HepG2 (cell line): ENCODE measurements around the gene FAM83C. TPM values are rescaled to one million over a fixed set of nuclear protein-coding genes. Genes with fewer than 3 reads are reported as not detected.
A peak's percentile ranks its signal among the peaks of the same experiment; 100 is the strongest.

Experiments
- CHCHD3 ChIP-seq: sonication (generic); formaldehyde crosslinking; IDR thresholded peaks from 2 replicates; pipeline ENCODE4 v1.8.0; 2022; ENCODE audit warnings: mild to moderate bottlenecking, missing genetic modification reagents, moderate library complexity
- NRL ChIP-seq: sonication (generic); formaldehyde crosslinking; IDR thresholded peaks from 2 replicates; pipeline ENCODE4 v1.5.0; 2020; ENCODE audit warnings: missing genetic modification reagents, mild to moderate bottlenecking, moderate library complexity, borderline replicate concordance
- SATB2 ChIP-seq: sonication (generic); formaldehyde crosslinking; IDR thresholded peaks from 2 replicates; pipeline ENCODE4 v1.5.0; 2020; ENCODE audit warnings: missing genetic modification reagents
- SETDB1 ChIP-seq: sonication (generic); formaldehyde crosslinking; IDR thresholded peaks from 2 replicates; pipeline ENCODE4 v1.5.1; 2020; ENCODE audit warnings: missing genetic modification reagents, mild to moderate bottlenecking, borderline replicate concordance
- ZBTB7B ChIP-seq: sonication (generic); formaldehyde crosslinking; IDR thresholded peaks from 2 replicates; pipeline ENCODE4 v1.4.0; 2020; ENCODE audit warnings: missing genetic modification reagents
- ZIK1 ChIP-seq: sonication (generic); formaldehyde crosslinking; IDR thresholded peaks from 2 replicates; pipeline ENCODE4 v1.5.0; 2020; ENCODE audit warnings: mild to moderate bottlenecking, low read depth, missing genetic modification reagents, borderline replicate concordance
- ZMYM4 ChIP-seq: sonication (generic); formaldehyde crosslinking; IDR thresholded peaks from 2 replicates; pipeline ENCODE4 v1.8.1; 2023; ENCODE audit warnings: mild to moderate bottlenecking, missing genetic modification reagents
- ZNF10 ChIP-seq: sonication (generic); formaldehyde crosslinking; IDR thresholded peaks from 2 replicates; pipeline ENCODE4 v1.4.0; 2020; ENCODE audit warnings: mild to moderate bottlenecking, low read depth, missing genetic modification reagents, borderline replicate concordance
- ZNF296 ChIP-seq: sonication (generic); formaldehyde crosslinking; conservative IDR thresholded peaks from 2 replicates; pipeline ENCODE4 v1.5.0; 2020; ENCODE audit warnings: mild to moderate bottlenecking, missing genetic modification reagents
- ZNF546 ChIP-seq: sonication (generic); formaldehyde crosslinking; conservative IDR thresholded peaks from 2 replicates; pipeline ENCODE4 v1.8.1; 2023; ENCODE audit warnings: mild to moderate bottlenecking, missing genetic modification reagents
- ZNF598 ChIP-seq: sonication (generic); formaldehyde crosslinking; IDR thresholded peaks from 2 replicates; pipeline ENCODE4 v1.5.1; 2020; ENCODE audit warnings: mild to moderate bottlenecking, missing genetic modification reagents, borderline replicate concordance
- ZNF850 ChIP-seq: sonication (generic); formaldehyde crosslinking; conservative IDR thresholded peaks from 2 replicates; pipeline ENCODE4 v1.9.0; 2021; ENCODE audit warnings: mild to moderate bottlenecking, missing genetic modification reagents
- polyA plus RNA-seq, 8 experiments: library from polyadenylated mRNA; depleted of rRNA in 3 of 8; stranded (reverse) in 7 of 8; unstranded in 1 of 8; fragments of >200 nt; fragmentation: Illumina TruSeq in 4 of 8; extraction: Trizol in 4 of 8; gene quantifications; 2 replicates each; pipeline versions ENCODE4 v1.2.1 to v1.2.3, GENCODE V29; 2011 to 2016; ENCODE audit warnings: low read depth in 4 of 8, missing spikeins in 1 of 8, mixed read lengths in 1 of 8; ENCODE audit not compliant: insufficient read depth in 1 of 8
- total RNA-seq, 5 experiments: library from RNA; depleted of rRNA; stranded (reverse); fragments of >200 nt; fragmentation: Illumina TruSeq; extraction: Trizol; gene quantifications; 2 replicates each; pipeline ENCODE4 v1.2.3, GENCODE V29; 2016; ENCODE audit warnings: low read depth in 1 of 5
- TF ChIP-seq, protein P1 (sequence below): sonication (generic); formaldehyde crosslinking; conservative IDR thresholded peaks from 2 replicates; pipeline ENCODE4 v1.8.0; 2022; ENCODE audit warnings: mild to moderate bottlenecking, moderate library complexity, missing genetic modification reagents
- TF ChIP-seq, protein P2 (sequence below): sonication (generic); formaldehyde crosslinking; IDR thresholded peaks from 2 replicates; pipeline ENCODE4 v1.5.1; 2020; ENCODE audit warnings: missing genetic modification reagents, mild to moderate bottlenecking, borderline replicate concordance
- TF ChIP-seq, protein P3 (sequence below): sonication (generic); formaldehyde crosslinking; IDR thresholded peaks from 2 replicates; pipeline ENCODE4 v1.8.1; 2023; ENCODE audit warnings: mild to moderate bottlenecking, moderate library complexity, missing genetic modification reagents
- TF ChIP-seq, protein P4 (sequence below): sonication (generic); formaldehyde crosslinking; IDR thresholded peaks from 2 replicates; pipeline ENCODE4 v1.4.0; 2020; ENCODE audit warnings: missing genetic modification reagents
- TF ChIP-seq, protein P5 (sequence below): sonication (generic); formaldehyde crosslinking; conservative IDR thresholded peaks from 2 replicates; pipeline ENCODE4 v1.4.0; 2020; ENCODE audit warnings: missing genetic modification reagents
- TF ChIP-seq, protein P6 (sequence below): IDR thresholded peaks from 2 replicates; pipeline ENCODE4 v1.6.1; 2016; ENCODE audit warnings: low read depth

Gene FAM83C
- total and polyA plus RNA-seq, 2 of the 13 experiments (the other 11 are each of a cell fraction or from before 2014, with no cell fraction given), result 0.04 TPM; not detected in 1

DNA sequence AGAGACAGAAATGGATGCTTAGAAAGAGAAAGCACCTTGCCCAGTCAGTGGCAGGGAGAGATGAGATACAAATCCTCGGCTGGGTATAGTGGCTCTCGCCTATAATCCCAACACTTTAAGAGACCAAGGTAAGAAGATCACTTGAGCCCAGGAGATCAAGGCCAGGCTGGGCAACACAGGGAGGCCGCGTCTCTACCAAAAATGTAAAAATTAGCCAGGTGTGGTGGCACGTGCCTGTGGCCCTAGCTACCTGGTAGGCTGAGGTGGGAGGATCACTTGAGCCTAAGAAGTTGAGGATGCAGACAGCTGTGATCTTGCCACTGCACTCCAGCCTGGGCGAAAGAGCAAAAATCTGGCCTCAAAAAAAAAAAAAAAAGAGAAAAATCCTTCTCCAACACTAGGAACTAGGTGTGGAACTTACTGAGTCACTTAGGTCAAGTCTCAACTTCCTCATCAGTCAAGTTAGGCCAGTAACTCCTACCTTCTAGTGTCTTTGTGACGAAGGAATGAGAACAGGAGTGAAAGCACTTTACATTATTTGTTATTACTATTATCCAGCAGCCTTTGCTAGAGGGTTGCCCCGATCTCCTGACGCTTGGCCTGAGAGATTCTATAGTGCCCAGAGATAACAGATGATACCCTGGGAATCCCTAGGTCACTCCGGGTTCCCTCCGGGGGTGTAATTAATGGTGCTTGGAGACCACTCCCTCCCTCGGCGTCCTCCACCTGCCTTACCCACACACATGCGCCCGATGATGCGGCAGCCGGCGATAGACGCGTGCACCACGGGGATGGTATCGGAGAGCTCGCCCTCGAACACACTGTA lies 8.6 kb downstream of the FAM83C start (continued):
- TF ChIP-seq, protein P1, sequence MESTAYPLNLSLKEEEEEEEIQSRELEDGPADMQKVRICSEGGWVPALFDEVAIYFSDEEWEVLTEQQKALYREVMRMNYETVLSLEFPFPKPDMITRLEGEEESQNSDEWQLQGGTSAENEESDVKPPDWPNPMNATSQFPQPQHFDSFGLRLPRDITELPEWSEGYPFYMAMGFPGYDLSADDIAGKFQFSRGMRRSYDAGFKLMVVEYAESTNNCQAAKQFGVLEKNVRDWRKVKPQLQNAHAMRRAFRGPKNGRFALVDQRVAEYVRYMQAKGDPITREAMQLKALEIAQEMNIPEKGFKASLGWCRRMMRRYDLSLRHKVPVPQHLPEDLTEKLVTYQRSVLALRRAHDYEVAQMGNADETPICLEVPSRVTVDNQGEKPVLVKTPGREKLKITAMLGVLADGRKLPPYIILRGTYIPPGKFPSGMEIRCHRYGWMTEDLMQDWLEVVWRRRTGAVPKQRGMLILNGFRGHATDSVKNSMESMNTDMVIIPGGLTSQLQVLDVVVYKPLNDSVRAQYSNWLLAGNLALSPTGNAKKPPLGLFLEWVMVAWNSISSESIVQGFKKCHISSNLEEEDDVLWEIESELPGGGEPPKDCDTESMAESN, result no peak
- TF ChIP-seq ZMYM4 (no peak), ZNF10 (CRISPR knock-in tag) (no peak), CHCHD3 (CRISPR knock-in tag) (no peak), SATB2 (no peak), ZBTB7B (no peak), ZIK1 (CRISPR knock-in tag) (peak; percentile 40; the same call in 1 of the 2 replicates), ZNF598 (no peak), ZNF296 (CRISPR knock-in tag) (peak; percentile 92; the same call in 1 of the 2 replicates), SETDB1 (no peak), NRL (CRISPR knock-in tag) (no peak), ZNF546 (CRISPR knock-in tag) (no peak), ZNF850 (CRISPR knock-in tag) (0 out of 2 replicates have a peak, but pooled peaks have one; percentile 8)
- TF ChIP-seq, protein P2, sequence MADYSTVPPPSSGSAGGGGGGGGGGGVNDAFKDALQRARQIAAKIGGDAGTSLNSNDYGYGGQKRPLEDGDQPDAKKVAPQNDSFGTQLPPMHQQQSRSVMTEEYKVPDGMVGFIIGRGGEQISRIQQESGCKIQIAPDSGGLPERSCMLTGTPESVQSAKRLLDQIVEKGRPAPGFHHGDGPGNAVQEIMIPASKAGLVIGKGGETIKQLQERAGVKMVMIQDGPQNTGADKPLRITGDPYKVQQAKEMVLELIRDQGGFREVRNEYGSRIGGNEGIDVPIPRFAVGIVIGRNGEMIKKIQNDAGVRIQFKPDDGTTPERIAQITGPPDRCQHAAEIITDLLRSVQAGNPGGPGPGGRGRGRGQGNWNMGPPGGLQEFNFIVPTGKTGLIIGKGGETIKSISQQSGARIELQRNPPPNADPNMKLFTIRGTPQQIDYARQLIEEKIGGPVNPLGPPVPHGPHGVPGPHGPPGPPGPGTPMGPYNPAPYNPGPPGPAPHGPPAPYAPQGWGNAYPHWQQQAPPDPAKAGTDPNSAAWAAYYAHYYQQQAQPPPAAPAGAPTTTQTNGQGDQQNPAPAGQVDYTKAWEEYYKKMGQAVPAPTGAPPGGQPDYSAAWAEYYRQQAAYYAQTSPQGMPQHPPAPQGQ (CRISPR knock-in tag), result 0 out of 2 replicates have a peak, but pooled peaks have one; percentile 56
- TF ChIP-seq, protein P3, sequence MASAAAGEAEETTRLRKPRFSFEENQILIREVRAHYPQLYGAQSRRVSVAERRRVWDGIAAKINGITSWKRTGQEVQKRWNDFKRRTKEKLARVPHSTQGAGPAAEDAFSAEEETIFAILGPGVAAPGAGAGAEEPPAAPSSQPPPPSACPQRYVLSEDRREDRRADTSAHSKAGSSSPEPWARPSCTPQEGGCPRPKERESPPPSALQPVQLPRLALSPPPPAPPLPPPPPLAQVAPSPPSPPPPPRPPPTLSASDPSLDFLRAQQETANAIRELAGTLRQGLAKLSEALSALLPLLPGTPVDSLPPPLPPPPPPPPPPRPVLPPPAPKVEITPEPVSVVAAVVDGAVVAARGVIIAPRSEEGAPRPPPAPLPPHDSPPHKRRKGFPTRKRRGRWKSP, result 0 out of 2 replicates have a peak, but pooled peaks have one; percentile 29
- TF ChIP-seq, protein P4, sequence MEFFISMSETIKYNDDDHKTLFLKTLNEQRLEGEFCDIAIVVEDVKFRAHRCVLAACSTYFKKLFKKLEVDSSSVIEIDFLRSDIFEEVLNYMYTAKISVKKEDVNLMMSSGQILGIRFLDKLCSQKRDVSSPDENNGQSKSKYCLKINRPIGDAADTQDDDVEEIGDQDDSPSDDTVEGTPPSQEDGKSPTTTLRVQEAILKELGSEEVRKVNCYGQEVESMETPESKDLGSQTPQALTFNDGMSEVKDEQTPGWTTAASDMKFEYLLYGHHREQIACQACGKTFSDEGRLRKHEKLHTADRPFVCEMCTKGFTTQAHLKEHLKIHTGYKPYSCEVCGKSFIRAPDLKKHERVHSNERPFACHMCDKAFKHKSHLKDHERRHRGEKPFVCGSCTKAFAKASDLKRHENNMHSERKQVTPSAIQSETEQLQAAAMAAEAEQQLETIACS (CRISPR knock-in tag), result no peak; the same call in 1 of the 2 replicates
- TF ChIP-seq, protein P5, sequence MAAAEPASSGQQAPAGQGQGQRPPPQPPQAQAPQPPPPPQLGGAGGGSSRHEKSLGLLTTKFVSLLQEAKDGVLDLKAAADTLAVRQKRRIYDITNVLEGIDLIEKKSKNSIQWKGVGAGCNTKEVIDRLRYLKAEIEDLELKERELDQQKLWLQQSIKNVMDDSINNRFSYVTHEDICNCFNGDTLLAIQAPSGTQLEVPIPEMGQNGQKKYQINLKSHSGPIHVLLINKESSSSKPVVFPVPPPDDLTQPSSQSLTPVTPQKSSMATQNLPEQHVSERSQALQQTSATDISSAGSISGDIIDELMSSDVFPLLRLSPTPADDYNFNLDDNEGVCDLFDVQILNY (CRISPR knock-in tag), result no peak
- TF ChIP-seq, protein P6, sequence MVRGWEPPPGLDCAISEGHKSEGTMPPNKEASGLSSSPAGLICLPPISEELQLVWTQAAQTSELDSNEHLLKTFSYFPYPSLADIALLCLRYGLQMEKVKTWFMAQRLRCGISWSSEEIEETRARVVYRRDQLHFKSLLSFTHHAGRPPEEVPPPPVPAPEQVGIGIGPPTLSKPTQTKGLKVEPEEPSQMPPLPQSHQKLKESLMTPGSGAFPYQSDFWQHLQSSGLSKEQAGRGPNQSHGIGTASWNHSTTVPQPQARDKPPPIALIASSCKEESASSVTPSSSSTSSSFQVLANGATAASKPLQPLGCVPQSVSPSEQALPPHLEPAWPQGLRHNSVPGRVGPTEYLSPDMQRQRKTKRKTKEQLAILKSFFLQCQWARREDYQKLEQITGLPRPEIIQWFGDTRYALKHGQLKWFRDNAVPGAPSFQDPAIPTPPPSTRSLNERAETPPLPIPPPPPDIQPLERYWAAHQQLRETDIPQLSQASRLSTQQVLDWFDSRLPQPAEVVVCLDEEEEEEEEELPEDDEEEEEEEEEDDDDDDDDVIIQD (CRISPR knock-in tag), result no peak
